ENCODE results near the gene IL1R2. TPM values are rescaled to one million over a fixed set of nuclear protein-coding genes. Genes with fewer than 3 reads are reported as not detected.

The IL1R2 gene
- total RNA-seq, 2 experiments from 2014 or later = not detected

DNA sequence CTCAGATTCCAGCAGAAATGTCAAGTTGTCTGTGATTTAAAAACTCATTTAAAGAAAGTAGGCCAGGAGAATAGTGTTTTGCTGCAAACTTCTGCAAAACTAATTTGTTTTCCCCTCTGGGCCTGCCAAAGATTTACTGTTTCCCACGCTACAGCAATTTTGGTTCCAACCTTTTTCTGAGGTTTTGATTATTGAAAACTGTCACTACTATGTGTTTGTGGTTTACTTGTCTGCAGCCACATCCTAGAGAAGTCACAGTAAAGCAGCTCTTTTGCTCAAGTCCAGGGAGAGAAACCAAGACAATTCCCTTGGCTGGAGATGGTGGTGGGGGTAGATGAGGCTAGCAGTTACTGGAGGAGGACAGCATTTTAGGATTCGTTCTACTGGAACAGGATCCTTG is 12.8 kb downstream of the IL1R2 start:
- no peak overlapping the region for H2AFZ ChIP-seq (ENCODE audit: low read length)
- no peaks in the 10 kb centered on the region for H3K9me3 ChIP-seq (ENCODE audit: low read length)
- POLR2A ChIA-PET = interaction anchor here (1.9 kb wide), 1 partner anchor 10 kb away, joined by 3 read pairs; no protein-coding TSS in a partner anchor
- no peaks in the 10 kb centered on the region for H3K9me2 ChIP-seq (ENCODE audit: insufficient read depth, low read length)
- H3K79me2 ChIP-seq (ENCODE audit: insufficient read depth, low read depth, low read length) = no peaks in the 10 kb centered on the region
- no peaks in the 10 kb centered on the region for H3K36me3 ChIP-seq (ENCODE audit: insufficient read depth, low read length)
- no peak overlapping the region for H3K4me2 ChIP-seq (ENCODE audit: low read length)
- BruUV-seq (replicated peaks) = no TSS peak
- intact Hi-C loops (cut with micrococcal nuclease; ENCODE audit: unreplicated experiment) = no loop called here
- no peaks in the 10 kb centered on the region for H3K4me1 ChIP-seq (ENCODE audit: insufficient read depth, low read length, poor library complexity, severe bottlenecking)
- H4K20me1 ChIP-seq (ENCODE audit: insufficient read depth, low read length) = no peaks in the 10 kb centered on the region
- DNase-seq (ENCODE audit: low spot score) = no peak
- H3K27ac ChIP-seq (ENCODE audit: low read depth, low read length, poor library complexity, severe bottlenecking) = no peak overlapping the region
- CTCF ChIA-PET (ENCODE audit: unreplicated experiment) = no interaction called here
- no peak overlapping the region for H3K4me3 ChIP-seq (ENCODE audit: low read depth, low read length, poor library complexity, severe bottlenecking)
- TF ChIP-seq EZH2phosphoT487 (IDR thresholded peaks at IDR 0.05; ENCODE audit: borderline replicate concordance, low read depth, low read length) = no peak
- TF ChIP-seq, protein P1, sequence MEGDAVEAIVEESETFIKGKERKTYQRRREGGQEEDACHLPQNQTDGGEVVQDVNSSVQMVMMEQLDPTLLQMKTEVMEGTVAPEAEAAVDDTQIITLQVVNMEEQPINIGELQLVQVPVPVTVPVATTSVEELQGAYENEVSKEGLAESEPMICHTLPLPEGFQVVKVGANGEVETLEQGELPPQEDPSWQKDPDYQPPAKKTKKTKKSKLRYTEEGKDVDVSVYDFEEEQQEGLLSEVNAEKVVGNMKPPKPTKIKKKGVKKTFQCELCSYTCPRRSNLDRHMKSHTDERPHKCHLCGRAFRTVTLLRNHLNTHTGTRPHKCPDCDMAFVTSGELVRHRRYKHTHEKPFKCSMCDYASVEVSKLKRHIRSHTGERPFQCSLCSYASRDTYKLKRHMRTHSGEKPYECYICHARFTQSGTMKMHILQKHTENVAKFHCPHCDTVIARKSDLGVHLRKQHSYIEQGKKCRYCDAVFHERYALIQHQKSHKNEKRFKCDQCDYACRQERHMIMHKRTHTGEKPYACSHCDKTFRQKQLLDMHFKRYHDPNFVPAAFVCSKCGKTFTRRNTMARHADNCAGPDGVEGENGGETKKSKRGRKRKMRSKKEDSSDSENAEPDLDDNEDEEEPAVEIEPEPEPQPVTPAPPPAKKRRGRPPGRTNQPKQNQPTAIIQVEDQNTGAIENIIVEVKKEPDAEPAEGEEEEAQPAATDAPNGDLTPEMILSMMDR (conservative IDR thresholded peaks at IDR 0.05; ENCODE audit: low read length) = no peak

DNA sequence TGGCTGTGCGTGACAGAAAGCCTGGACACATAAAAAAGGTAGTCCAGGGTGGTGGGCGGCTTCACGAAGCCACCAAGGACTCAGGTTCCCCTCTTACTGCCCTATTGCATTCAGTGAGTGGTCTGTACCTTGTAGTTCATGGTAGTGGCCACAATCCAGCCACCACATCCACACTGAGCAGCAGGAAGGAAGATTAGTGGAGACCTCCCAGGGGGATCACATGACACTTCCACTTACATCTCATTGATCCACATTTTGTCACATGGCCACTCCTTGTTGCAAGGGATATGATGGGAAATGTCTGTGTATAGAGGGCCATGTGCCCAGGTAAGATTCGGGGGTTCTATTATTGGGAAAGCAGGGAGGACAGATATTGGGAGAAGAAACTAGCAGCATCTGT is 13.7 kb downstream of the IL1R2 start:
- no peak for DNase-seq (ENCODE audit: low spot score)
- Histone ChIP-seq H3K4me3 (ENCODE audit: low read depth, low read length, poor library complexity, severe bottlenecking) (no peak overlapping the region), H3K9me2 (ENCODE audit: insufficient read depth, low read length) (no peaks in the 10 kb centered on the region), H3K4me1 (ENCODE audit: insufficient read depth, low read length, poor library complexity, severe bottlenecking) (no peaks in the 10 kb centered on the region), H3K4me2 (ENCODE audit: low read length) (no peak overlapping the region), H3K79me2 (ENCODE audit: insufficient read depth, low read depth, low read length) (no peaks in the 10 kb centered on the region), H2AFZ (ENCODE audit: low read length) (no peak overlapping the region), H3K9me3 (ENCODE audit: low read length) (no peaks in the 10 kb centered on the region), H4K20me1 (ENCODE audit: insufficient read depth, low read length) (no peaks in the 10 kb centered on the region), H3K36me3 (ENCODE audit: insufficient read depth, low read length) (no peaks in the 10 kb centered on the region), H3K27ac (ENCODE audit: low read depth, low read length, poor library complexity, severe bottlenecking) (no peak overlapping the region)
- POLR2A ChIA-PET = interaction anchor here (1.9 kb wide), 1 partner anchor 11 kb away, joined by 3 read pairs; no protein-coding TSS in a partner anchor
- TF ChIP-seq EZH2phosphoT487 (IDR thresholded peaks at IDR 0.05; ENCODE audit: borderline replicate concordance, low read depth, low read length) = no peak
- TF ChIP-seq, protein P1 (conservative IDR thresholded peaks at IDR 0.05; ENCODE audit: low read length) = no peak
- CTCF ChIA-PET (ENCODE audit: unreplicated experiment) = no interaction called here
- intact Hi-C loops (cut with micrococcal nuclease; ENCODE audit: unreplicated experiment) = no loop called here
- BruUV-seq (replicated peaks) = no TSS peak

DNA sequence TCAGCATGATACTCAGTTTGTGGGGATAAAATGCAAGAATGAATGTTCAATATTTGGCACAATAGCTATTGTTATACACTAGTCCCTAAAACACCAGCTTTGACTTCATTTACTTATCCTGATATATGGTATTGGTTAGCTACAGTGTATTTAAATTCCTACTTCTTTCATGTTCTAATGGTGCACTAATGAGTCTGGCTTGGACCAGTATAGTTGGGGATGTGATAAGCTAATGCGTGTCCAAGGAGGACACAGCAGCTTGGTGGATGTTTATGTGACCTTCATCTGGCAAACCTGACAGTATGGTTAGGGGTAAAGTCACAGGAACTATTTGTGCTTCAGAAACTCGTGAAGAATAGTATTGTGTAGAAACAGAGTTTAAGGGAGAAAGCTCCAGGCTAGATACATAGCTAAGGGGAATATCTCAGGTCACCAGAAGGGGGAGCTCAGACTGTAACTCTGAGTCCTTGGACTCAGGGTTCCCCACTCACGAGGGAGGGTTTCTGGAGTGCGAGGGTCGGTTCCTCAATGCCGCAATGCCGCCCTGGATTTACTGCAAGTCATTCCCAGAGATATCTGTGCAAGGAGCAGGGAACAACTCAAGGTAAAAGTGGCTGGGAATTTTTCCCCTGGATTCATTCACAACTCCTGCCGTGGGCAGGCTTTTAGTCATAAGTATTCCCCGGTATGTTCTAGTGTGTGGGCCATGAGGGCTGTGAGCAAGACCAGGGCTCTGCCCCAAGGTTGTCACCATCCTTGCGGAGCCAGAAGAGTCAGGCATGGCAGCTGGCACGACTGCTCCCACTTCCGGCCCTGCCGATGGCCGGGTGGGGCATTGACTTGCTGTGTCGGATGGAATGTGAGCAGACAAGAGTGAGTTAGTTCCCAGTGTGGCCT is 14.5 kb downstream of the IL1R2 start:
- Histone ChIP-seq H3K27ac (ENCODE audit: low read depth, low read length, poor library complexity, severe bottlenecking) (no peak overlapping the region), H3K4me3 (ENCODE audit: low read depth, low read length, poor library complexity, severe bottlenecking) (no peak overlapping the region), H4K20me1 (ENCODE audit: insufficient read depth, low read length) (no peaks in the 10 kb centered on the region), H3K4me2 (ENCODE audit: low read length) (no peak overlapping the region), H3K4me1 (ENCODE audit: insufficient read depth, low read length, poor library complexity, severe bottlenecking) (no peaks in the 10 kb centered on the region), H2AFZ (ENCODE audit: low read length) (no peak overlapping the region), H3K36me3 (ENCODE audit: insufficient read depth, low read length) (no peaks in the 10 kb centered on the region), H3K9me3 (ENCODE audit: low read length) (no peaks in the 10 kb centered on the region), H3K79me2 (ENCODE audit: insufficient read depth, low read depth, low read length) (no peaks in the 10 kb centered on the region), H3K9me2 (ENCODE audit: insufficient read depth, low read length) (no peaks in the 10 kb centered on the region)
- CTCF ChIA-PET (ENCODE audit: unreplicated experiment) = interaction anchor here (0.8 kb wide), 1 partner anchor 14 kb away, joined by 3 read pairs; no protein-coding TSS in a partner anchor
- peak; percentile 39 for DNase-seq (ENCODE audit: low spot score)
- no peak for TF ChIP-seq EZH2phosphoT487 (IDR thresholded peaks at IDR 0.05; ENCODE audit: borderline replicate concordance, low read depth, low read length)
- TF ChIP-seq, protein P1 (conservative IDR thresholded peaks at IDR 0.05; ENCODE audit: low read length) = peak; percentile 76
- BruUV-seq (replicated peaks) = no TSS peak
- intact Hi-C loops (cut with micrococcal nuclease; ENCODE audit: unreplicated experiment) = no loop called here
- POLR2A ChIA-PET = interaction anchor here (0.5 to 1.9 kb wide), 2 partner anchors 12 to 886 kb away, joined by 3 read pairs; no protein-coding TSS in a partner anchor

Data from OCI-LY7 (cell line).